GM19468 (cell line): ENCODE results near the gene CBARP.

Source experiments
- ATAC-seq: cut with Tn5 transposase; IDR thresholded peaks from one replicate; pipeline ENCODE4 v1.9.1; 2021; ENCODE audit warnings: mild to moderate bottlenecking, moderate library complexity, moderate number of reproducible peaks; ENCODE audit not compliant: unreplicated experiment; ENCODE audit errors: extremely low read depth

CBARP gene

GRCh38 chr19:1182068-1182467, 55.7 kb downstream of the CBARP start:
- ATAC-seq, result no peak

- ATAC-seq, result no peak
Observed at GRCh38 chr19:1181606-1182005, 56.2 kb downstream of the CBARP start.
